CD4-positive, alpha-beta T cell treated with Interleukin-6 for 4 hours (primary cell): ENCODE measurements around the gene TRIM5.

ENCODE experiments used
- DNase-seq: peaks from one replicate; pipeline ENCODE4 v3.0.0-alpha.2; 2020; ENCODE audit warnings: mixed read lengths

Gene TRIM5

DNA sequence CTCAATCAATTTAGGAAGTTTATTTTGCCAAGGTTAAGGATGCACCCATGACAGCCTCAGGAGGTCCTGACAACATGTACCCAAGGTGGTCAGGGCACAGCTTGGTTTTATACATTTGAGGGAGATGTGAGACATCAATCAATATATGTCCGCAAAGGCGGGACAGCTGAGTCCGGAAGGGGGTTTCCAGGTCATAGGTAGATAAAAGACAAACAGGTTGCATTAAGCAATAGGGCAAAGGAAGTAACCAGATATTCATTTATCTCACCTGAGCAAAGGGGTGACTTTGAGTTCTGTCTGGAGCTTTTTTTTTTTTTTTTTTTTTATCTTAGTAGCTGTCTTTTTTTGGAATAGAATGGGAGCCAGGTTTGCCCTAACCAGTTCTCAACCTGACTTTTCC, 62.1 kb downstream of the TRIM5 start:
- no peak for DNase-seq

DNA sequence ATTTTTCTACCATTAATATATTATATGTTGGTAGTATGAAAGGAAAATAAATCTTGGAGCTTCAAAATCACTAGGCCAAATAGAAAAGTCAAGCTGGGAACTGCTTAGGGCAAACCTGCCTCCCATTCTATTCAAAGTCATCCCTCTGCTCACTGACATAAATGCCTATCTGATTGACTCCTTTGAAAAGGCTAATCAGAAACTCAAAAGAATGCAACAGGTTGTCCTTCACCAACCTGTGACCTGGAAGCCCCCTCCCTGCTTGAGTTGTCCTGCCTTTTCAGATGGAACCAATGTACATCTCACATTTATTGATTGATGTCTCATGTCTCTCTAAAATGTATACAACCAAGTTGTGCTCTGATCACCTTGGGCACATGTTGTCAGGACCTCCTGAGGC, 63.3 kb downstream of the TRIM5 start:
- no peak for DNase-seq

DNA sequence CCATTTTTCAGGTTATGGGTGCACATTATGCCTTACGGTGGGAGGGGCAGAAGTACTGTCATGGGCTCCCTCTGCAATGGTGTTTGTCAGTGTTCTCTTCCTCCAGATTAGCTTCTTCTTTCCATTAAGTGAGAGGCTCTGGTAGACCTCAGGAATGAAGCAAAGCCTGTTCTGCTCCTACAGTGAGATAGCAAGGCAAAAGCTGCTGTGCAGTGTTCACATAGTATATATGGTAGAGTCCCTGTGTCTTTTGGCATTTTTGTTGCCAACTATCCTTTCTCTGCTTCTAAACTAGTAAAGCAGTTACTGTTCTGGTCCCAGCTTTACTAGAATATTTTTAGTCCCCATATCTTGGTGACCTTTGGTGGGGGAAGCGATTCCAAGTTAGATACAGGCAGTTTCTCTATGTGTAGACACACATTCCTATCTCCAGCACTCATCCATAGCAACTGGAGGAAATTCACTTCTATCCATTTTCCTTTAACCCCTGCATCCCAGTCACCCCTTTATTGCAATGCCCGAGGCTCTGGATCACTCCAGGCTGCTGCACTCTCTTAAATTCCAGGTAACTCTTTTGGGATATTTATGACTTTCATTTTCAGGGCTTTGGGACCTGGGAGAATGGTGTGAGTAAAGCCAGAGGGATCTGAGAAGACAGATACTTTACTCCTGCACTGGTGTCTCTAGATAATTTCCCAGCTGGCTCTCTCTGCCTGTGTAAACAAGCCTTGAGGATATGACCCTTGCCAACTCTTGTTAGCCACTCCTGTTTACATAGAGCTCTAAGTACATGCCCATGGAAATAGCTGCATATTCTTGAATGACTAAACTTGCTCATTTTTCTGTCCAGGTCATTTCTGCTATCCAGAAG, 64.0 kb downstream of the TRIM5 start:
- DNase-seq, result no peak

DNA sequence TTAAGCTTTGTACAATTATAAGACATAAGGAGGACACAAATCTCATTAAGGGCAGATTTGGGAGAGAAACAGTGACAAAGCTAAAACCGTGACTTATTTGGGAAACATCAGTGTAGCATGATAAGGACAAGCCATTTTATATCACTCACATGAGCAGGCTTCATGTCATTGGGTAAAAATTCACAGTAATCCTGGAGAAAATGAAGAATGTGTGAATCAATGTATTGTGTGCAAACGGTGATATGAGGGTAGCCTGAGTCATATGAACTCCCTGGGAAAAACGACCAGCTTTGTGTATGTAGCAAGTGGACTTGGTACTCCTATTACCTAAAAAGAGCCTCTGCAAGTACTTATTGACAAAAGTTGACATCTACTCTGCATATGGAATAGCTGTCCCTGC, 66.1 kb downstream of the TRIM5 start:
- no peak for DNase-seq
